Measurements from ENCODE around the gene GRIK1. TPM values are rescaled to one million over a fixed set of nuclear protein-coding genes. Genes with fewer than 3 reads are reported as not detected.

The GRIK1 gene
- total RNA-seq, 4 donors from 2014 or later = 0.13 to 0.97 (median 0.38) TPM

GRCh38 chr21:29793712-29794111 lies 146.1 kb downstream of the GRIK1 start:
- H3K4me3 ChIP-seq = no peak overlapping the region
- H3K36me3 ChIP-seq = no peaks in the 10 kb centered on the region
- 66% methylated on average over 4 of the region's 4 CpGs for WGBS
- H3K9me3 ChIP-seq = no peaks in the 10 kb centered on the region
- no peaks in the 10 kb centered on the region for H3K4me1 ChIP-seq
- no peak for DNase-seq (ENCODE audit: low spot score in 2 of 2)
- H3K27me3 ChIP-seq = no peaks in the 10 kb centered on the region
- no peak overlapping the region for H3K27ac ChIP-seq
- TF ChIP-seq POLR2AphosphoS5 (IDR thresholded peaks at IDR 0.05) (no peak), EP300 (IDR thresholded peaks at IDR 0.05) (no peak), POLR2A (IDR thresholded peaks at IDR 0.05) (no peak), CTCF (IDR thresholded peaks at IDR 0.05) (no peak)

- WGBS = 76% methylated on average over 3 of the region's 3 CpGs
- no peaks in the 10 kb centered on the region for H3K36me3 ChIP-seq
- TF ChIP-seq CTCF (IDR thresholded peaks at IDR 0.05) = no peak
- no peak for TF ChIP-seq POLR2AphosphoS5 (IDR thresholded peaks at IDR 0.05)
- no peak for TF ChIP-seq POLR2A (IDR thresholded peaks at IDR 0.05)
- TF ChIP-seq EP300 (IDR thresholded peaks at IDR 0.05) = no peak
- no peak overlapping the region for H3K27ac ChIP-seq
- H3K4me3 ChIP-seq = no peak overlapping the region
- no peaks in the 10 kb centered on the region for H3K27me3 ChIP-seq
- no peaks in the 10 kb centered on the region for H3K4me1 ChIP-seq
- no peaks in the 10 kb centered on the region for H3K9me3 ChIP-seq
- DNase-seq (ENCODE audit: low spot score in 2 of 2) = no peak
Measured at GRCh38 chr21:29789393-29789792, 150.4 kb downstream of the GRIK1 start.

- no peak for DNase-seq (ENCODE audit: low spot score in 2 of 2)
- H3K27me3 ChIP-seq = no peaks in the 10 kb centered on the region
- no peak overlapping the region for H3K4me3 ChIP-seq
- no peak overlapping the region for H3K27ac ChIP-seq
- H3K9me3 ChIP-seq = no peaks in the 10 kb centered on the region
- WGBS = 100% methylated on average over 1 of the region's 2 CpGs
- no peaks in the 10 kb centered on the region for H3K4me1 ChIP-seq
- no peaks in the 10 kb centered on the region for H3K36me3 ChIP-seq
- no peak for TF ChIP-seq CTCF (IDR thresholded peaks at IDR 0.05)
- no peak for TF ChIP-seq POLR2AphosphoS5 (IDR thresholded peaks at IDR 0.05)
- TF ChIP-seq POLR2A (IDR thresholded peaks at IDR 0.05) = no peak
- no peak for TF ChIP-seq EP300 (IDR thresholded peaks at IDR 0.05)
Measured at GRCh38 chr21:29788752-29789151, 151.0 kb downstream of the GRIK1 start.

- TF ChIP-seq POLR2A (IDR thresholded peaks at IDR 0.05) (no peak), POLR2AphosphoS5 (IDR thresholded peaks at IDR 0.05) (no peak), CTCF (IDR thresholded peaks at IDR 0.05) (no peak), EP300 (IDR thresholded peaks at IDR 0.05) (no peak)
Measured at GRCh38 chr21:29787361-29787909, 152.4 kb downstream of the GRIK1 start.

GRCh38 chr21:29786496-29787360 lies 153.1 kb downstream of the GRIK1 start:
- Histone ChIP-seq H3K4me1 (no peaks in the 10 kb centered on the region), H3K27me3 (no peaks in the 10 kb centered on the region), H3K4me3 (no peak overlapping the region), H3K36me3 (no peaks in the 10 kb centered on the region), H3K9me3 (no peaks in the 10 kb centered on the region), H3K27ac (no peak overlapping the region)
- TF ChIP-seq CTCF (IDR thresholded peaks at IDR 0.05) = no peak
- TF ChIP-seq POLR2AphosphoS5 (IDR thresholded peaks at IDR 0.05) = no peak
- no peak for TF ChIP-seq EP300 (IDR thresholded peaks at IDR 0.05)
- no peak for TF ChIP-seq POLR2A (IDR thresholded peaks at IDR 0.05)
- 74% methylated on average over 4 of the region's 4 CpGs for WGBS
- no peak for DNase-seq (ENCODE audit: low spot score in 2 of 2)

More at GRCh38 chr21:29787361-29787909, 152.4 kb downstream of the GRIK1 start:
- Histone ChIP-seq H3K36me3 (no peaks in the 10 kb centered on the region), H3K4me3 (no peak overlapping the region), H3K27ac (no peak overlapping the region), H3K4me1 (no peaks in the 10 kb centered on the region), H3K9me3 (no peaks in the 10 kb centered on the region), H3K27me3 (no peaks in the 10 kb centered on the region)
- 86% methylated on average over 5 of the region's 5 CpGs for WGBS
- no peak for DNase-seq (ENCODE audit: low spot score in 2 of 2)

Data from suprapubic skin (tissue), 4 donors.